IMR-90 (cell line): ENCODE results near the gene SLC66A3. TPM values are rescaled to one million over a fixed set of nuclear protein-coding genes. Genes with fewer than 3 reads are reported as not detected.

Source experiments
- ATAC-seq: fragments of 200-7000 bp; cut with Tn5 transposase; 2 replicates; pipeline ENCODE4 v1.9.1; 2020; ENCODE audit warnings: low read depth, mild to moderate bottlenecking, moderate library complexity
- BruUV-seq: library from RNA; stranded (reverse); fragments of 400-500 nt; replicated peaks from 2 replicates; lab custom pipeline; 2021; lab: Mats Ljungman, UMichigan
- CTCF ChIA-PET: fragments of 300-600 bp; formaldehyde crosslinking; extraction: SDS; loops from one replicate; lab custom pipeline; 2021; ENCODE audit warnings: antibody characterized with exemption; lab: Yijun Ruan, JAX
- POLR2A ChIA-PET: fragments of 300-600 bp; sonication (Branson Sonifier 250); formaldehyde crosslinking; loops from one replicate; lab custom pipeline; 2022; ENCODE audit warnings: antibody characterized with exemption; ENCODE audit not compliant: unreplicated experiment; lab: Charles Lee
- DNase-seq: peaks from one replicate; pipeline ENCODE4 v3.0.0; 2013
- H2AFZ ChIP-seq: replicated peaks from 2 replicates; pipeline ENCODE3; 2013; ENCODE audit warnings: low read length, mild to moderate bottlenecking; ENCODE audit not compliant: poor library complexity
- H2AK5ac ChIP-seq: 2 replicates; pipeline ENCODE4 v1.6.1; 2013; ENCODE audit warnings: low read depth, low read length, inconsistent platforms
- H2AK9ac ChIP-seq: replicated peaks from 2 replicates; pipeline ENCODE3; 2013; ENCODE audit warnings: mild to moderate bottlenecking, low read depth, low read length, moderate library complexity; ENCODE audit not compliant: poor library complexity
- H2BK120ac ChIP-seq: 2 replicates; pipeline ENCODE4 v1.6.1; 2013; ENCODE audit warnings: low read depth, low read length, inconsistent platforms
- H2BK15ac ChIP-seq: 3 replicates; pipeline ENCODE4 v1.6.1; 2013; ENCODE audit warnings: low read depth, low read length, inconsistent platforms
- H2BK20ac ChIP-seq: 2 replicates; pipeline ENCODE4 v1.6.1; 2013; ENCODE audit warnings: low read depth, mild to moderate bottlenecking, inconsistent platforms, low read length, moderate library complexity
- H2BK5ac ChIP-seq: 2 replicates; pipeline ENCODE4 v1.6.1; 2013; ENCODE audit warnings: mild to moderate bottlenecking, low read depth, low read length, inconsistent platforms; ENCODE audit not compliant: poor library complexity, severe bottlenecking
- H3K14ac ChIP-seq: replicated peaks from 2 replicates; pipeline ENCODE4 v1.6.1; 2013; ENCODE audit warnings: low read depth, low read length, inconsistent platforms
- H3K18ac ChIP-seq: 2 replicates; pipeline ENCODE4 v1.6.1; 2013; ENCODE audit warnings: low read depth, low read length, control low read depth
- H3K23ac ChIP-seq: 2 replicates; pipeline ENCODE4 v1.6.1; 2013; ENCODE audit warnings: low read depth, low read length, inconsistent platforms
- H3K27ac ChIP-seq: 2 replicates; pipeline ENCODE4 v1.5.1; 2013; ENCODE audit warnings: mild to moderate bottlenecking, control low read depth, low read length; ENCODE audit not compliant: insufficient read depth
- H3K27me3 ChIP-seq: 2 replicates; pipeline ENCODE4 v1.6.1; 2013; ENCODE audit warnings: low read length; ENCODE audit not compliant: control insufficient read depth, insufficient read depth
- H3K36me3 ChIP-seq: 2 replicates; pipeline ENCODE4 v1.6.1; 2013; ENCODE audit warnings: low read length, mixed read lengths; ENCODE audit not compliant: control insufficient read depth, insufficient read depth
- H3K4ac ChIP-seq: 2 replicates; pipeline ENCODE4 v1.6.1; 2013; ENCODE audit warnings: low read depth, low read length, inconsistent platforms
- H3K4me1 ChIP-seq: 2 replicates; pipeline ENCODE4 v1.6.1; 2013; ENCODE audit warnings: low read length, mixed read lengths; ENCODE audit not compliant: control insufficient read depth, insufficient read depth
- H3K4me2 ChIP-seq: 2 replicates; pipeline ENCODE4 v1.6.1; 2013; ENCODE audit warnings: low read depth, mild to moderate bottlenecking, control low read depth, low read length, moderate library complexity
- H3K4me3 ChIP-seq: 2 replicates; pipeline ENCODE4 v1.5.1; 2013; ENCODE audit warnings: low read depth, mild to moderate bottlenecking, control low read depth, low read length, moderate library complexity; ENCODE audit not compliant: insufficient read depth
- H3K56ac ChIP-seq: 2 replicates; pipeline ENCODE4 v1.6.1; 2013; ENCODE audit warnings: low read length, inconsistent platforms; ENCODE audit not compliant: insufficient read depth; ENCODE audit errors: extremely low read depth
- H3K79me1 ChIP-seq, 2 experiments: 2 replicates each; pipeline ENCODE4 v1.6.1; 2013; ENCODE audit warnings: low read length in 2 of 2, inconsistent platforms in 1 of 2, low read depth in 1 of 2
- H3K9ac ChIP-seq: 2 replicates; pipeline ENCODE4 v1.6.1; 2013; ENCODE audit warnings: low read depth, low read length, control low read depth
- H3K9me1 ChIP-seq: 2 replicates; pipeline ENCODE4 v1.6.1; 2013; ENCODE audit warnings: low read length, inconsistent platforms; ENCODE audit not compliant: insufficient read depth
- H3K9me3 ChIP-seq: 2 replicates; pipeline ENCODE4 v1.6.1; 2013; ENCODE audit warnings: low read length; ENCODE audit not compliant: control insufficient read depth, insufficient read depth
- H4K20me1 ChIP-seq: 2 replicates; pipeline ENCODE4 v1.6.1; 2013; ENCODE audit warnings: low read length, inconsistent platforms; ENCODE audit not compliant: insufficient read depth
- H4K5ac ChIP-seq: 2 replicates; pipeline ENCODE4 v1.6.1; 2013; ENCODE audit warnings: mild to moderate bottlenecking, low read depth, low read length, control low read depth
- H4K8ac ChIP-seq, 2 experiments: 2 replicates each; pipeline ENCODE4 v1.6.1; 2013; ENCODE audit warnings: low read depth in 2 of 2, low read length in 2 of 2, control low read depth in 1 of 2, inconsistent platforms in 1 of 2
- H4K91ac ChIP-seq: 2 replicates; pipeline ENCODE4 v1.6.1; 2013; ENCODE audit warnings: low read depth, low read length, inconsistent platforms; ENCODE audit not compliant: insufficient read depth
- BHLHE40 ChIP-seq: fragments of 150-350 bp; IDR thresholded peaks from 2 replicates; pipeline ENCODE4 v1.6.1; 2016; ENCODE audit warnings: mild to moderate bottlenecking, low read depth, low read length
- CEBPB ChIP-seq: IDR thresholded peaks from 2 replicates; pipeline ENCODE4 v1.6.1; 2012; ENCODE audit warnings: low read depth, low read length, improper control_type of control experiment
- CHD1 ChIP-seq: IDR thresholded peaks from 2 replicates; pipeline ENCODE4 v1.6.1; 2012; ENCODE audit warnings: low read depth, low read length, improper control_type of control experiment
- CTCF ChIP-seq: conservative IDR thresholded peaks from 2 replicates; pipeline ENCODE4 v1.5.1; 2012; ENCODE audit warnings: mild to moderate bottlenecking, low read depth, low read length, improper control_type of control experiment
- ELK1 ChIP-seq: fragments of 150-350 bp; IDR thresholded peaks from 2 replicates; pipeline ENCODE4 v1.6.1; 2016; ENCODE audit warnings: low read depth, mild to moderate bottlenecking, low read length, moderate library complexity, borderline replicate concordance
- FOS ChIP-seq: fragments of 150-350 bp; IDR thresholded peaks from 2 replicates; pipeline ENCODE4 v1.6.1; 2016; ENCODE audit warnings: low read depth, low read length
- MAFK ChIP-seq: IDR thresholded peaks from 2 replicates; pipeline ENCODE4 v1.6.1; 2012; ENCODE audit warnings: low read depth, low read length, improper control_type of control experiment
- MAZ ChIP-seq: IDR thresholded peaks from 2 replicates; pipeline ENCODE4 v1.6.1; 2012; ENCODE audit warnings: low read depth, mild to moderate bottlenecking, low read length, improper control_type of control experiment, moderate library complexity, borderline replicate concordance
- MXI1 ChIP-seq: IDR thresholded peaks from 2 replicates; pipeline ENCODE4 v1.6.1; 2012; ENCODE audit warnings: low read depth, mild to moderate bottlenecking, low read length, moderate library complexity, borderline replicate concordance
- NFE2L2 ChIP-seq: fragments of 150-350 bp; IDR thresholded peaks from 2 replicates; pipeline ENCODE4 v1.6.1; 2016; ENCODE audit warnings: low read depth, mild to moderate bottlenecking, low read length
- POLR2A ChIP-seq: IDR thresholded peaks from 2 replicates; pipeline ENCODE4 v1.6.1; 2012; ENCODE audit warnings: mild to moderate bottlenecking, low read depth, low read length
- RAD21 ChIP-seq: IDR thresholded peaks from 2 replicates; pipeline ENCODE4 v1.6.1; 2012; ENCODE audit warnings: low read length, improper control_type of control experiment
- RCOR1 ChIP-seq: IDR thresholded peaks from 2 replicates; pipeline ENCODE4 v1.6.1; 2012; ENCODE audit warnings: mild to moderate bottlenecking, low read length, improper control_type of control experiment; ENCODE audit not compliant: insufficient replicate concordance
- RFX5 ChIP-seq: IDR thresholded peaks from 2 replicates; pipeline ENCODE4 v1.8.0; 2012; ENCODE audit warnings: low read depth, mild to moderate bottlenecking, low read length, moderate library complexity
- SMC3 ChIP-seq: fragments of 150-350 bp; IDR thresholded peaks from 2 replicates; pipeline ENCODE4 v1.6.1; 2016; ENCODE audit warnings: low read depth, mild to moderate bottlenecking, antibody characterized with exemption, low read length, moderate library complexity
- USF2 ChIP-seq: fragments of 150-350 bp; IDR thresholded peaks from 2 replicates; pipeline ENCODE4 v1.6.1; 2017; ENCODE audit warnings: mild to moderate bottlenecking, antibody characterized with exemption, low read length, low read depth
- WGBS, 2 experiments: methylation state at CpG; one replicate each; pipeline versions ENCODE4 v1.1.5 to v1.1.7; 2013; ENCODE audit warnings: missing lambda C conversion rate in 2 of 2; ENCODE audit not compliant: insufficient read length in 1 of 2; ENCODE audit errors: extremely low coverage in 2 of 2; 5-methylcytosine and 5-hydroxymethylcytosine counted together
- dilution Hi-C: fragments of 300-500 bp; cut with HindIII; formaldehyde crosslinking; loops from one replicate; pipeline ENCODE4 v1.14.3; 2018; ENCODE audit warnings: low sequenced_read_pairs; ENCODE audit not compliant: unreplicated experiment
- in situ Hi-C: fragments of 300-500 bp; cut with MboI; formaldehyde crosslinking; loops from 3 replicates; pipeline ENCODE4 v1.14.3; 2019; ENCODE audit warnings: low sequenced_read_pairs, inconsistent platforms, mixed read lengths
- intact Hi-C: fragments of 100-400 bp; cut with micrococcal nuclease; formaldehyde crosslinking; loops from 2 replicates; pipeline ENCODE4 v1.10.0; 2022
- polyA plus RNA-seq, 3 experiments: library from polyadenylated mRNA; depleted of rRNA; stranded (reverse); fragments of >200 nt; gene quantifications; 2 replicates each; pipeline ENCODE4 v1.2.3, GENCODE V29; 2012; ENCODE audit warnings: low replicate concordance in 1 of 3
- total RNA-seq: library from RNA; depleted of rRNA; stranded (reverse); fragments of >200 nt; gene quantifications from 2 replicates; pipeline ENCODE4 v1.2.3, GENCODE V29; 2012

The SLC66A3 gene
- total and polyA plus RNA-seq, 2 of the 4 experiments (the other 2 are of a cell fraction) = 18.1 to 25.2 TPM

GRCh38 chr2:11109002-11109401, 46.3 kb upstream of the SLC66A3 start:
- Histone ChIP-seq H4K91ac (no peak overlapping the region), H2BK20ac (no peak overlapping the region), H3K36me3 (no peaks in the 10 kb centered on the region), H4K5ac (no peak overlapping the region), H4K8ac (no peak overlapping the region), H2BK120ac (no peak overlapping the region), H2AFZ (no peak overlapping the region), H3K4ac (no peak overlapping the region), H2AK9ac (no peak overlapping the region), H3K9ac (no peak overlapping the region), H4K20me1 (no peaks in the 10 kb centered on the region), H3K56ac (no peak overlapping the region), H2AK5ac (no peak overlapping the region), H3K9me1 (no peaks in the 10 kb centered on the region), H2BK5ac (no peak overlapping the region), H2BK15ac (no peak overlapping the region), H3K4me2 (no peak overlapping the region), H3K4me3 (no peak overlapping the region), H3K14ac (no peak overlapping the region), H3K27me3 (peaks cover 1% of the 10 kb centered on the region; the same call in 1 of the 2 replicates), H3K79me1 (no peaks in the 10 kb centered on the region), H3K27ac (no peak overlapping the region), H3K23ac (no peak overlapping the region), H3K9me3 (no peaks in the 10 kb centered on the region), H3K4me1 (no peaks in the 10 kb centered on the region; the same call in 1 of the 2 replicates), H3K18ac (no peak overlapping the region)
- intact Hi-C loops = no loop called here
- dilution Hi-C loops = no loop called here
- ChIA-PET CTCF (no interaction called here), POLR2A (no interaction called here)
- DNase-seq = no peak
- BruUV-seq = no TSS peak
- TF ChIP-seq ELK1 = no peak
- no peak for TF ChIP-seq RCOR1
- no peak for TF ChIP-seq CHD1
- no peak for TF ChIP-seq CEBPB
- TF ChIP-seq MAZ = no peak
- TF ChIP-seq SMC3 = no peak
- TF ChIP-seq NFE2L2 = no peak
- TF ChIP-seq POLR2A = no peak
- no peak for TF ChIP-seq FOS
- TF ChIP-seq USF2 = no peak
- no peak for TF ChIP-seq MXI1
- no peak for TF ChIP-seq BHLHE40
- TF ChIP-seq CTCF = no peak
- no peak for TF ChIP-seq RAD21
- TF ChIP-seq RFX5 = no peak
- TF ChIP-seq MAFK = no peak
- in situ Hi-C loops = no loop called here
- WGBS, 2 experiments = no CpG with 5 or more reads among the region's 2 CpGs
- no peak for ATAC-seq
